WTC11 (cell line): ENCODE results near the gene RAB11FIP3. TPM values are rescaled to one million over a fixed set of nuclear protein-coding genes. Genes with fewer than 3 reads are reported as not detected.

Experiments
- ATAC-seq: fragments of 200-7000 bp; cut with Tn5 transposase; 2 replicates; pipeline ENCODE4 v1.10.0; 2021; ENCODE audit warnings: mild to moderate bottlenecking, moderate library complexity
- CTCF ChIA-PET: fragments of 300-600 bp; sonication (Branson Sonifier 250); formaldehyde crosslinking; loops from one replicate; lab custom pipeline; 2021; ENCODE audit warnings: antibody characterized with exemption; lab: Charles Lee
- POLR2A ChIA-PET: fragments of 350-600 bp; sonication (Branson Sonifier 250); formaldehyde crosslinking; loops from one replicate; lab custom pipeline; 2021; ENCODE audit warnings: antibody characterized with exemption; lab: Charles Lee
- DNase-seq: peaks from one replicate; pipeline ENCODE4 v3.0.0; 2021; ENCODE audit warnings: low spot score
- H3K27ac Mint-ChIP-seq: 2 replicates; pipeline ENCODE4 v1.8.0; 2021; ENCODE audit warnings: mixed read lengths
- H3K27me3 Mint-ChIP-seq: 2 replicates; pipeline ENCODE4 v1.8.0; 2021; ENCODE audit warnings: low read depth, mild to moderate bottlenecking, moderate library complexity, mixed read lengths
- H3K36me3 Mint-ChIP-seq: 2 replicates; pipeline ENCODE4 v1.8.0; 2021; ENCODE audit warnings: mixed read lengths
- H3K4me1 Mint-ChIP-seq: 2 replicates; pipeline ENCODE4 v1.8.0; 2022; ENCODE audit warnings: mixed read lengths
- H3K4me3 Mint-ChIP-seq: 2 replicates; pipeline ENCODE4 v1.8.0; 2021; ENCODE audit warnings: mild to moderate bottlenecking, moderate library complexity, mixed read lengths
- H3K9me3 Mint-ChIP-seq: 2 replicates; pipeline ENCODE4 v1.8.0; 2021; ENCODE audit warnings: mixed read lengths
- AR ChIP-seq: fragments of 250-450 bp; sonication (Bioruptor Pico); IDR thresholded peaks from 2 replicates; pipeline ENCODE4 v1.9.0; 2021; ENCODE audit warnings: mild to moderate bottlenecking
- CBFB ChIP-seq: sonication (generic); formaldehyde crosslinking; IDR thresholded peaks from 2 replicates; pipeline ENCODE4 v1.8.1; 2022; ENCODE audit warnings: mild to moderate bottlenecking, low read depth, missing genetic modification reagents
- CDX4 ChIP-seq: fragments of 250-450 bp; sonication (Bioruptor Pico); IDR thresholded peaks from 2 replicates; pipeline ENCODE4 v1.9.0; 2021; ENCODE audit warnings: moderate library complexity, mild to moderate bottlenecking, inconsistent platforms, borderline replicate concordance
- CREB1 ChIP-seq: sonication (generic); formaldehyde crosslinking; IDR thresholded peaks from 2 replicates; pipeline ENCODE4 v1.8.0; 2023; ENCODE audit warnings: mild to moderate bottlenecking, missing genetic modification reagents
- CREM ChIP-seq: sonication (generic); formaldehyde crosslinking; IDR thresholded peaks from 2 replicates; pipeline ENCODE4 v1.8.1; 2022; ENCODE audit warnings: mild to moderate bottlenecking, missing genetic modification reagents, moderate library complexity
- CTCF ChIP-seq: fragments of 200-600 bp; IDR thresholded peaks from 2 replicates; pipeline ENCODE4 v1.8.0; 2022; ENCODE audit warnings: antibody characterized with exemption
- E2F5 ChIP-seq: sonication (generic); formaldehyde crosslinking; IDR thresholded peaks from 2 replicates; pipeline ENCODE4 v1.8.1; 2022; ENCODE audit warnings: mild to moderate bottlenecking, moderate library complexity, missing genetic modification reagents
- FOXJ3 ChIP-seq: sonication (generic); formaldehyde crosslinking; IDR thresholded peaks from 2 replicates; pipeline ENCODE4 v1.9.0; 2021; ENCODE audit warnings: missing genetic modification reagents, mild to moderate bottlenecking, borderline replicate concordance
- FOXP1 ChIP-seq: sonication (generic); formaldehyde crosslinking; IDR thresholded peaks from 2 replicates; pipeline ENCODE4 v1.8.0; 2022; ENCODE audit warnings: missing genetic modification reagents, mild to moderate bottlenecking, moderate library complexity, borderline replicate concordance
- GTF2I ChIP-seq: fragments of 250-450 bp; sonication (Bioruptor Pico); conservative IDR thresholded peaks from 2 replicates; pipeline ENCODE4 v1.4.0; 2021; ENCODE audit warnings: mild to moderate bottlenecking
- HMGA2 ChIP-seq: fragments of 250-450 bp; sonication (Bioruptor Pico); IDR thresholded peaks from 2 replicates; pipeline ENCODE4 v1.4.0; 2021; ENCODE audit warnings: mild to moderate bottlenecking, moderate library complexity
- IRF1 ChIP-seq: sonication (generic); formaldehyde crosslinking; IDR thresholded peaks from 2 replicates; pipeline ENCODE4 v1.8.0; 2023; ENCODE audit warnings: missing genetic modification reagents
- IRF2 ChIP-seq: sonication (generic); formaldehyde crosslinking; IDR thresholded peaks from 2 replicates; pipeline ENCODE4 v1.8.0; 2022; ENCODE audit warnings: low read depth, missing genetic modification reagents, borderline replicate concordance
- JAZF1 ChIP-seq: fragments of 250-450 bp; sonication (Bioruptor Pico); IDR thresholded peaks from 2 replicates; pipeline ENCODE4 v1.9.0; 2021; ENCODE audit warnings: moderate library complexity, mild to moderate bottlenecking, inconsistent platforms
- JUN ChIP-seq: sonication (generic); formaldehyde crosslinking; IDR thresholded peaks from 2 replicates; pipeline ENCODE4 v1.8.0; 2023; ENCODE audit warnings: mild to moderate bottlenecking, missing genetic modification reagents
- MYBL2 ChIP-seq: sonication (generic); formaldehyde crosslinking; IDR thresholded peaks from 2 replicates; pipeline ENCODE4 v1.8.1; 2023; ENCODE audit warnings: mild to moderate bottlenecking, moderate library complexity, missing genetic modification reagents
- NFE2L1 ChIP-seq: sonication (generic); formaldehyde crosslinking; IDR thresholded peaks from 2 replicates; pipeline ENCODE4 v1.8.1; 2023; ENCODE audit warnings: missing genetic modification reagents
- NR3C1 ChIP-seq: sonication (generic); formaldehyde crosslinking; conservative IDR thresholded peaks from 2 replicates; pipeline ENCODE4 v1.8.1; 2023; ENCODE audit warnings: low read depth, mild to moderate bottlenecking, missing genetic modification reagents
- TCF7 ChIP-seq: sonication (generic); formaldehyde crosslinking; IDR thresholded peaks from 2 replicates; pipeline ENCODE4 v1.8.0; 2022; ENCODE audit warnings: mild to moderate bottlenecking, low read depth, missing genetic modification reagents, moderate library complexity
- ZBTB21 ChIP-seq: sonication (generic); formaldehyde crosslinking; IDR thresholded peaks from 2 replicates; pipeline ENCODE4 v1.8.1; 2023; ENCODE audit warnings: mild to moderate bottlenecking, missing genetic modification reagents, borderline replicate concordance
- ZNF138 ChIP-seq: sonication (generic); formaldehyde crosslinking; conservative IDR thresholded peaks from 2 replicates; pipeline ENCODE4 v1.8.1; 2022; ENCODE audit warnings: mild to moderate bottlenecking, moderate library complexity, missing genetic modification reagents
- ZNF219 ChIP-seq: sonication (generic); formaldehyde crosslinking; IDR thresholded peaks from 2 replicates; pipeline ENCODE4 v1.8.0; 2023; ENCODE audit warnings: missing genetic modification reagents, mild to moderate bottlenecking, borderline replicate concordance
- ZNF263 ChIP-seq: sonication (generic); formaldehyde crosslinking; IDR thresholded peaks from 2 replicates; pipeline ENCODE4 v1.8.1; 2022; ENCODE audit warnings: low read depth, mild to moderate bottlenecking, moderate library complexity, missing genetic modification reagents
- total RNA-seq: library from RNA; stranded (reverse); gene quantifications from 3 replicates; pipeline ENCODE4 v1.2.3, GENCODE V29; 2021
- TF ChIP-seq, protein P1 (sequence below): sonication (generic); formaldehyde crosslinking; IDR thresholded peaks from 2 replicates; pipeline ENCODE4 v1.8.0; 2022; ENCODE audit warnings: mild to moderate bottlenecking, missing genetic modification reagents
- TF ChIP-seq, protein P2 (sequence below): sonication (generic); formaldehyde crosslinking; IDR thresholded peaks from 2 replicates; pipeline ENCODE4 v1.8.1; 2023; ENCODE audit warnings: mild to moderate bottlenecking, missing genetic modification reagents

Gene RAB11FIP3
- total RNA-seq, 1 experiment from 2014 or later = 38.6 TPM

DNA sequence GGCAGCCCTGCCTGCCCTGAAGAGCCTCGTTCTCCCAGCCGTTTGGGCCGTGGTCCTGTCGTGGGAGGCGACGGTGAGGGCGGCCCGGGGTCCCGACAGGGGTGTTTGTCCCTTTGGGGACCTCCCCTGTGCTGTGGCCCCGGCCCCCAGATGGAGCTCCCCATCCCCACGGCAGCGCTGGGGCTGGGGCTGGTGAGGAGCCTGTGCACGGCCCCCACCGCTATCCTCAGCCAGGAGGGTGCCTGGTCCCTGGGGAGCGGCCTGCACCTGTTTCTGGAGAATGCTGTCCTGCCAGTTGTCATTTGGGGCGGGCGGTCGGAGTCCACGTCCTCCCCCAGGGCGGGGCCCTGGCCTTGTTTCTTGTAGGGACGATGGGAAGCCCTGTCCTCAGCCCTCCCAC, 108.7 kb downstream of the RAB11FIP3 start:
- no peak overlapping the region for H3K4me3 Mint-ChIP-seq
- CTCF ChIA-PET = interaction anchor here (0.6 to 1.9 kb wide), 6 partner anchors 11 to 127 kb away, joined by 3 to 11 read pairs (median 4); no protein-coding TSS in a partner anchor
- no peaks in the 10 kb centered on the region for H3K9me3 Mint-ChIP-seq
- no peak for ATAC-seq
- H3K27ac Mint-ChIP-seq = no peak overlapping the region
- peaks cover 4% of the 10 kb centered on the region; the same call in 1 of the 2 replicates for H3K4me1 Mint-ChIP-seq
- POLR2A ChIA-PET = interaction anchor here (1.0 kb wide), 1 partner anchor 181 kb away, joined by 3 read pairs; the partner anchor contains the start of gene AXIN1
- peaks cover 3% of the 10 kb centered on the region; the same call in 1 of the 2 replicates for H3K36me3 Mint-ChIP-seq
- no peak for DNase-seq
- TF ChIP-seq NR3C1 (CRISPR knock-in tag) (no peak), HMGA2 (no peak), ZNF263 (CRISPR knock-in tag) (no peak), ZNF219 (CRISPR knock-in tag) (no peak), GTF2I (no peak), JUN (CRISPR knock-in tag) (no peak), CREB1 (CRISPR knock-in tag) (no peak), CREM (CRISPR knock-in tag) (no peak), CTCF (no peak), IRF2 (CRISPR knock-in tag) (no peak), ZNF138 (CRISPR knock-in tag) (no peak), E2F5 (no peak), MYBL2 (CRISPR knock-in tag) (no peak), CBFB (no peak)
- TF ChIP-seq, protein P1, sequence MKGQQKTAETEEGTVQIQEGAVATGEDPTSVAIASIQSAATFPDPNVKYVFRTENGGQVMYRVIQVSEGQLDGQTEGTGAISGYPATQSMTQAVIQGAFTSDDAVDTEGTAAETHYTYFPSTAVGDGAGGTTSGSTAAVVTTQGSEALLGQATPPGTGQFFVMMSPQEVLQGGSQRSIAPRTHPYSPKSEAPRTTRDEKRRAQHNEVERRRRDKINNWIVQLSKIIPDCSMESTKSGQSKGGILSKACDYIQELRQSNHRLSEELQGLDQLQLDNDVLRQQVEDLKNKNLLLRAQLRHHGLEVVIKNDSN (CRISPR knock-in tag) = no peak
- TF ChIP-seq, all 79 proteins: peak for 0
- no peaks in the 10 kb centered on the region for H3K27me3 Mint-ChIP-seq

DNA sequence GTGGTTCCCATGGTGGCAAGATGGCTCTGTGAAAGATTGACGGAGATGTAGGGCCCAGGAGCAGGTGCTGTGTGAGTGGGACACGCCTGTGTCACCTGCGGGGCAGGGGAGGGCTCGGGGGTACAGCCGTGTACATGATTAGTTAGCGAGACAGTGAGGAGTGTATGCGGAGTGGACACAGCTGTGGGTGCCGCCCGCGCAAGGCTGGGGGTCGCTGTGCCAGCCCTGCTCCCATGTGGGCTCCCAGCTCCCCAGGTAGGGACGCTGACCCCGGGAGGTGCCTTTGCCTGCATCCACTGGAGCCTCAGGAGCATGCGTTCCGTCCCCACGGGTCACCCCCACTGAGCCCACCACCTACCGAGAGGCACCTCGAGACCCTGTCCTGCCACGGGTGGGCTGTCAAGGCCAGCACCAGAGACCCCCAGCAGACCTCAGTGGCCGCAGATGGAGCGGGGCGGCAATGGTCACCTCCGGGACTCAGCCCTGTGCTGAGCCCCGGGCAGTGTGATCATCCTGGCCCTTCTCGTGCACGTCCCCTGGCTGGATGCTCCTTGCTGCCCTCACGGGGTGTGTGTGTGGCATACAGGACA, 109.5 kb downstream of the RAB11FIP3 start:
- ChIA-PET CTCF (interaction anchor here (1.6 to 1.9 kb wide), 2 partner anchors 12 to 47 kb away, joined by 4 to 11 read pairs; no protein-coding TSS in a partner anchor), POLR2A (no interaction called here)
- H3K27me3 Mint-ChIP-seq = no peaks in the 10 kb centered on the region
- ATAC-seq (no peak), DNase-seq (no peak)
- no peak overlapping the region for H3K27ac Mint-ChIP-seq
- no peak overlapping the region for H3K4me3 Mint-ChIP-seq
- peaks cover 2% of the 10 kb centered on the region; the same call in 1 of the 2 replicates for H3K4me1 Mint-ChIP-seq
- peaks cover 3% of the 10 kb centered on the region; the same call in 1 of the 2 replicates for H3K36me3 Mint-ChIP-seq
- H3K9me3 Mint-ChIP-seq = no peaks in the 10 kb centered on the region
- no peak for TF ChIP-seq ZBTB21 (CRISPR knock-in tag)
- TF ChIP-seq IRF2 (CRISPR knock-in tag) = no peak
- no peak for TF ChIP-seq NFE2L1 (CRISPR knock-in tag)
- no peak for TF ChIP-seq FOXJ3
- no peak for TF ChIP-seq CDX4 (CRISPR knock-in tag)
- TF ChIP-seq IRF1 (CRISPR knock-in tag) = no peak
- TF ChIP-seq FOXP1 (CRISPR knock-in tag) = no peak
- no peak for TF ChIP-seq AR (CRISPR knock-in tag)
- TF ChIP-seq, protein P2, sequence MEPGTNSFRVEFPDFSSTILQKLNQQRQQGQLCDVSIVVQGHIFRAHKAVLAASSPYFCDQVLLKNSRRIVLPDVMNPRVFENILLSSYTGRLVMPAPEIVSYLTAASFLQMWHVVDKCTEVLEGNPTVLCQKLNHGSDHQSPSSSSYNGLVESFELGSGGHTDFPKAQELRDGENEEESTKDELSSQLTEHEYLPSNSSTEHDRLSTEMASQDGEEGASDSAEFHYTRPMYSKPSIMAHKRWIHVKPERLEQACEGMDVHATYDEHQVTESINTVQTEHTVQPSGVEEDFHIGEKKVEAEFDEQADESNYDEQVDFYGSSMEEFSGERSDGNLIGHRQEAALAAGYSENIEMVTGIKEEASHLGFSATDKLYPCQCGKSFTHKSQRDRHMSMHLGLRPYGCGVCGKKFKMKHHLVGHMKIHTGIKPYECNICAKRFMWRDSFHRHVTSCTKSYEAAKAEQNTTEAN (CRISPR knock-in tag) = no peak
- no peak for TF ChIP-seq CBFB
- TF ChIP-seq JAZF1 (CRISPR knock-in tag) = no peak
- no peak for TF ChIP-seq TCF7
